H1 (cell line): ENCODE measurements around the gene MKLN1. TPM values are rescaled to one million over a fixed set of nuclear protein-coding genes. Genes with fewer than 3 reads are reported as not detected.

ENCODE experiments used
- CTCF ChIA-PET: fragments of 300-600 bp; sonication (Branson Sonifier 250); formaldehyde crosslinking; loops from one replicate; lab custom pipeline; 2021; ENCODE audit not compliant: partially characterized antibody; lab: Charles Lee
- POLR2A ChIA-PET: fragments of 300-600 bp; sonication (Branson Sonifier 250); formaldehyde crosslinking; loops from one replicate; lab custom pipeline; 2021; ENCODE audit warnings: inconsistent platforms; ENCODE audit not compliant: partially characterized antibody; lab: Charles Lee
- DNase-seq, 2 experiments: peaks; one replicate each; pipeline versions ENCODE4 v3.0.0 to v3.0.0-alpha.2; 2010 to 2022; ENCODE audit warnings: low spot score in 2 of 2, low read depth in 1 of 2, mixed read lengths in 1 of 2
- FAIRE-seq: peaks from 2 replicates; lab custom pipeline; 2011; peaks lifted over from hg19 to GRCh38; lab: Jason Lieb, UNC
- H2AFZ ChIP-seq: 2 replicates; pipeline ENCODE4 v1.8.1; 2012; ENCODE audit warnings: low read length, inconsistent platforms
- H2AK5ac ChIP-seq: 2 replicates; pipeline ENCODE4 v1.6.1; 2013; ENCODE audit warnings: low read depth, low read length
- H2BK120ac ChIP-seq: replicated peaks from 2 replicates; pipeline ENCODE3; 2013; ENCODE audit warnings: low read depth, low read length, inconsistent platforms
- H2BK12ac ChIP-seq: 2 replicates; pipeline ENCODE4 v1.6.1; 2013; ENCODE audit warnings: low read depth, low read length
- H2BK15ac ChIP-seq: 2 replicates; pipeline ENCODE4 v1.6.1; 2013; ENCODE audit warnings: low read length
- H2BK20ac ChIP-seq: 2 replicates; pipeline ENCODE4 v1.6.1; 2013; ENCODE audit warnings: low read length
- H2BK5ac ChIP-seq: 2 replicates; pipeline ENCODE4 v1.6.1; 2013; ENCODE audit warnings: low read depth, low read length
- H3K14ac ChIP-seq: 2 replicates; pipeline ENCODE4 v1.6.1; 2013; ENCODE audit warnings: inconsistent platforms; ENCODE audit not compliant: insufficient read length
- H3K18ac ChIP-seq: 2 replicates; pipeline ENCODE4 v1.6.1; 2013; ENCODE audit warnings: low read length; ENCODE audit errors: extremely low read depth
- H3K23ac ChIP-seq: 2 replicates; pipeline ENCODE4 v1.6.1; 2013; ENCODE audit warnings: inconsistent platforms; ENCODE audit not compliant: insufficient read length
- H3K23me2 ChIP-seq: 2 replicates; pipeline ENCODE4 v1.6.1; 2013; ENCODE audit warnings: low read depth, low read length
- H3K27ac ChIP-seq: 2 replicates; pipeline ENCODE4 v1.6.1; 2011; ENCODE audit warnings: low read depth, low read length, inconsistent platforms
- H3K27me3 ChIP-seq, 4 experiments: replicated peaks in 1 of 4; 1 replicate in 1 of 4; 2 replicates in 3 of 4; pipeline versions ENCODE4 v1.6.1 to v1.8.1; 2011 to 2013; ENCODE audit warnings: low read length in 3 of 4, mild to moderate bottlenecking in 3 of 4, inconsistent platforms in 2 of 4, mixed read lengths in 2 of 4, moderate library complexity in 1 of 4; ENCODE audit not compliant: control insufficient read depth in 3 of 4, insufficient read depth in 3 of 4; ENCODE audit errors: extremely low read depth in 1 of 4
- H3K36me3 ChIP-seq, 4 experiments: 2 replicates each; pipeline versions ENCODE4 v1.6.1 to v1.8.1; 2011 to 2013; ENCODE audit warnings: mild to moderate bottlenecking in 4 of 4, low read length in 3 of 4, moderate library complexity in 2 of 4, control low read depth in 1 of 4, inconsistent platforms in 1 of 4; ENCODE audit not compliant: insufficient read depth in 4 of 4, control insufficient read depth in 2 of 4
- H3K4ac ChIP-seq: replicated peaks from 2 replicates; pipeline ENCODE3; 2013; ENCODE audit warnings: low read length, low read depth, mixed read lengths, inconsistent platforms; ENCODE audit not compliant: insufficient read length
- H3K4me1 ChIP-seq, 4 experiments: replicated peaks in 1 of 4; 1 replicate in 1 of 4; 2 replicates in 3 of 4; pipeline versions ENCODE4 v1.6.1 to v1.8.1; 2011 to 2013; ENCODE audit warnings: low read length in 3 of 4, inconsistent platforms in 2 of 4, mixed read lengths in 1 of 4; ENCODE audit not compliant: insufficient read depth in 4 of 4, control insufficient read depth in 3 of 4
- H3K4me2 ChIP-seq, 2 experiments: 2 replicates each; pipeline versions ENCODE4 v1.6.1 to v1.8.1; 2011 to 2013; ENCODE audit warnings: low read depth in 2 of 2, low read length in 2 of 2, control low read depth in 1 of 2, inconsistent platforms in 1 of 2, mild to moderate bottlenecking in 1 of 2; ENCODE audit not compliant: insufficient read depth in 1 of 2
- H3K4me3 ChIP-seq, 4 experiments: fragments of 200-600, 300-600 bp in 1 of 4; sonication (generic), shearing (Covaris generic), sonication (Bioruptor Twin) in 1 of 4; 2 replicates each; pipeline versions ENCODE4 v1.5.1 to v1.8.1; 2011 to 2016; ENCODE audit warnings: low read length in 4 of 4, low read depth in 3 of 4, control low read depth in 2 of 4, inconsistent platforms in 2 of 4, mild to moderate bottlenecking in 2 of 4, mixed read lengths in 1 of 4, moderate library complexity in 1 of 4; ENCODE audit not compliant: insufficient read depth in 2 of 4; ENCODE audit errors: extremely low read depth in 1 of 4
- H3K56ac ChIP-seq: replicated peaks from 2 replicates; pipeline ENCODE3; 2013; ENCODE audit warnings: low read depth, mild to moderate bottlenecking, mixed read lengths, low read length, inconsistent platforms; ENCODE audit not compliant: insufficient read length
- H3K79me1 ChIP-seq: 2 replicates; pipeline ENCODE4 v1.6.1; 2013; ENCODE audit warnings: low read depth, low read length, control low read depth
- H3K79me2 ChIP-seq, 2 experiments: 2 replicates each; pipeline versions ENCODE4 v1.6.1 to v1.8.1; 2012 to 2013; ENCODE audit warnings: low read length in 2 of 2, mild to moderate bottlenecking in 2 of 2, inconsistent platforms in 1 of 2; ENCODE audit not compliant: insufficient read depth in 2 of 2, control insufficient read depth in 1 of 2
- H3K9ac ChIP-seq, 4 experiments: replicated peaks in 1 of 4; 1 replicate in 1 of 4; 2 replicates in 3 of 4; pipeline versions ENCODE4 v1.6.1 to v1.8.1; 2011 to 2013; ENCODE audit warnings: low read depth in 3 of 4, low read length in 3 of 4, control low read depth in 2 of 4, mild to moderate bottlenecking in 2 of 4, moderate library complexity in 2 of 4, inconsistent platforms in 1 of 4; ENCODE audit errors: extremely low read depth in 1 of 4
- H3K9me3 ChIP-seq, 2 experiments: 2 replicates each; pipeline versions ENCODE4 v1.6.1 to v1.8.1; 2012 to 2013; ENCODE audit warnings: mild to moderate bottlenecking in 2 of 2, moderate library complexity in 2 of 2, control low read depth in 1 of 2, inconsistent platforms in 1 of 2, low read depth in 1 of 2, low read length in 1 of 2, mixed read lengths in 1 of 2; ENCODE audit not compliant: insufficient read depth in 2 of 2
- H4K20me1 ChIP-seq, 2 experiments: replicated peaks in 1 of 2; 2 replicates each; pipeline versions ENCODE3 to v1.8.1; 2011 to 2013; ENCODE audit warnings: inconsistent platforms in 2 of 2, low read length in 2 of 2, mild to moderate bottlenecking in 1 of 2; ENCODE audit not compliant: insufficient read depth in 2 of 2, control insufficient read depth in 1 of 2
- H4K5ac ChIP-seq: 2 replicates; pipeline ENCODE4 v1.6.1; 2013; ENCODE audit warnings: low read length, low read depth, mixed read lengths, inconsistent platforms; ENCODE audit not compliant: insufficient read length
- H4K8ac ChIP-seq: 2 replicates; pipeline ENCODE4 v1.8.0; 2013; ENCODE audit warnings: mild to moderate bottlenecking, moderate library complexity, low read length, inconsistent platforms; ENCODE audit not compliant: insufficient read depth; ENCODE audit errors: extremely low read depth
- H4K91ac ChIP-seq: replicated peaks from 2 replicates; pipeline ENCODE3; 2013; ENCODE audit warnings: low read length, mixed read lengths, inconsistent platforms; ENCODE audit not compliant: insufficient read length
- GABPA ChIP-seq: IDR thresholded peaks from 2 replicates; pipeline ENCODE4 v1.6.1; 2011; ENCODE audit warnings: mild to moderate bottlenecking, low read length, moderate library complexity, borderline replicate concordance; ENCODE audit not compliant: insufficient read depth
- RFX5 ChIP-seq: IDR thresholded peaks from 2 replicates; pipeline ENCODE4 v1.6.1; 2011; ENCODE audit warnings: low read depth, low read length, improper control_type of control experiment, borderline replicate concordance
- WGBS, 2 experiments: shearing (Covaris generic) in 1 of 2; methylation state at CpG; one replicate each; pipeline versions ENCODE4 v1.1.6 to v1.1.7; 2013 to 2015; ENCODE audit warnings: low lambda C conversion rate in 2 of 2, mixed read lengths in 2 of 2, inconsistent platforms in 1 of 2, low coverage in 1 of 2, missing lambda C conversion rate in 1 of 2; ENCODE audit not compliant: insufficient replicate concordance in 2 of 2, insufficient coverage in 1 of 2, insufficient read length in 1 of 2; ENCODE audit errors: extremely low coverage in 1 of 2, missing lambda C conversion rate in 1 of 2; 5-methylcytosine and 5-hydroxymethylcytosine counted together
- polyA plus RNA-seq, 7 experiments: library from polyadenylated mRNA; depleted of rRNA in 3 of 7; stranded (reverse) in 5 of 7; unstranded in 2 of 7; fragments of >200 nt in 5 of 7; fragments of 200-250 nt in 2 of 7; gene quantifications; 1 replicate in 5 of 7; 2 replicates in 1 of 7; 4 replicates in 1 of 7; pipeline versions ENCODE4 v1.2.1 to v1.2.3, GENCODE V29; 2011 to 2013; ENCODE audit warnings: missing spikeins in 2 of 7, mixed read lengths in 2 of 7
- total RNA-seq: library from RNA; stranded (reverse); fragmentation: NEBNext Ultra II Directional; extraction: Animal tissue kit (Norgen Biotek cat#: 25700); gene quantifications from 2 replicates; pipeline ENCODE4 v1.2.1, GENCODE V29; 2021
- TF ChIP-seq, protein P1 (sequence below): IDR thresholded peaks from 2 replicates; pipeline ENCODE4 v1.6.1; 2012; ENCODE audit warnings: inconsistent platforms

Gene MKLN1
- total and polyA plus RNA-seq, 2 of the 8 experiments (the other 6 are each of a cell fraction or from before 2014, with no cell fraction given): 22.3 to 50.9 TPM

DNA sequence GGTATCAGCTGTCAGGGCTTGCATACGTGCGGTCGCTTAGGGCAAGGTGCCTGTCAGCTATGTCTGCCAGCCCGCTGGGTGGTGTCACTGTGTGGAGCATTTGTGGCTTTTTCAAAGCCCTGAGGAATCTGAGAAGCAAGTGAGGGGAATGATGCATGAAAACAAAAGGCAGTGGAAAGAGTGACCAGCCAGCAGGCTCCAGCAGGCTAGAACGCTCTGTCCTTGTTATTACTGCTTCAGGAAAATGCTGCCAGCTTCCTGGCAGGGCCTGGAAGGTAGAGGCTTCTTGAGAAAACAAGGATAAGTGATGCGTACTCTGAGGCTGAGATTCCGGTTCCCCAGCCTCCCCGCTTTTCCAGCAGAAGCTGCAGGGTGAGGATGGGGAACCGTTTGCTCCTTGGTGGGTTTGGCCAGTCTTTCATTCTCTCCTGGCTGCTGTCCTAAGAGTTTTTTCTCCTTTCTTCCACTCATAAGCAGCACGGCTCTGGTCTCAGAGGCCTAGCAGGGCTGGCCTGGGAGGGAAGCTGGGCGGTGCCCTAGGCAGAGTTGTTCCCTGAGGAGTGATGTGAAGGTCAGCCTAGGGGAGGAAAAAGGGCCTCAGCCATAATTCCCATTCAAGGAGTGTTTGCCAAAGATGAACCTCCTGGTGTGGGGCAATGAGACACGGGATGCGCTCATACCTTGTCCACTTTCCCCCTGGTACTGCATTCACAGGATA is 42.8 kb upstream of the MKLN1 start:
- Histone ChIP-seq H3K4me3 (no peak overlapping the region), H2BK5ac (no peak overlapping the region), H3K18ac (0 out of 2 replicates have a peak overlapping the region, but pooled peaks have one; percentile 19), H2BK120ac (no peak overlapping the region), H3K79me1 (no peaks in the 10 kb centered on the region), H3K4me2 (no peak overlapping the region), H3K9me3 (0 out of 4 replicates have a peak, but pooled peaks cover 0 to 2% of the 10 kb centered on the region in 2 experiments), H2BK12ac (no peak overlapping the region), H3K36me3 (no peaks in the 10 kb centered on the region), H4K91ac (no peak overlapping the region), H3K27me3 (no peaks in the 10 kb centered on the region), H3K14ac (no peak overlapping the region), H3K9ac (peak overlapping the region in 1 of 4 experiments; percentile 1; a peak in 1 of 7 replicates), H4K8ac (no peak overlapping the region), H3K23me2 (no peaks in the 10 kb centered on the region), H2BK15ac (peak overlapping the region; percentile 12; the same call in 1 of the 2 replicates)
- 72% methylated on average over 13 of the region's 13 CpGs; no CpG with 5 or more reads in 1 of the 2 experiments for WGBS, 2 experiments
- no peak for FAIRE-seq
- CTCF ChIA-PET: interaction anchor here (0.6 to 1.3 kb wide), 4 partner anchors 10 to 1366 kb away, joined by 3 to 4 read pairs (median 3); no protein-coding TSS in a partner anchor
- TF ChIP-seq, protein P1, sequence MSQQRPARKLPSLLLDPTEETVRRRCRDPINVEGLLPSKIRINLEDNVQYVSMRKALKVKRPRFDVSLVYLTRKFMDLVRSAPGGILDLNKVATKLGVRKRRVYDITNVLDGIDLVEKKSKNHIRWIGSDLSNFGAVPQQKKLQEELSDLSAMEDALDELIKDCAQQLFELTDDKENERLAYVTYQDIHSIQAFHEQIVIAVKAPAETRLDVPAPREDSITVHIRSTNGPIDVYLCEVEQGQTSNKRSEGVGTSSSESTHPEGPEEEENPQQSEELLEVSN: no peak
- TF ChIP-seq RFX5: no peak
- no peak for TF ChIP-seq GABPA
- TF ChIP-seq, all 59 proteins: peak for 0
- Histone ChIP-seq H3K27ac (no peak overlapping the region), H3K23ac (no peak overlapping the region), H3K56ac (no peak overlapping the region), H3K4me1 (peaks cover 0 to 5% (median 3%) of the 10 kb centered on the region in 4 experiments; a peak in 3 of 7 replicates), H4K5ac (no peak overlapping the region), H3K4ac (no peak overlapping the region), H2AK5ac (no peak overlapping the region), H2AFZ (peak overlapping the region; percentile 79), H3K79me2 (no peaks in the 10 kb centered on the region), H2BK20ac (no peak overlapping the region), H4K20me1 (no peaks in the 10 kb centered on the region)
- DNase-seq: no peak
- POLR2A ChIA-PET: interaction anchor here (0.6 to 1.2 kb wide), 4 partner anchors 9 to 174 kb away, joined by 3 read pairs; no protein-coding TSS in a partner anchor
